GM21515 (cell line): ENCODE data around the gene RPL7A.
"Not testable (repeated sequence)": the region's sequence is repeated elsewhere in the genome, so short reads cannot be mapped to it uniquely, and the experiment has no call there.

Experiments used
- ATAC-seq: cut with Tn5 transposase; IDR thresholded peaks from one replicate; pipeline ENCODE4 v1.9.1; 2021; ENCODE audit not compliant: unreplicated experiment

The RPL7A gene

DNA sequence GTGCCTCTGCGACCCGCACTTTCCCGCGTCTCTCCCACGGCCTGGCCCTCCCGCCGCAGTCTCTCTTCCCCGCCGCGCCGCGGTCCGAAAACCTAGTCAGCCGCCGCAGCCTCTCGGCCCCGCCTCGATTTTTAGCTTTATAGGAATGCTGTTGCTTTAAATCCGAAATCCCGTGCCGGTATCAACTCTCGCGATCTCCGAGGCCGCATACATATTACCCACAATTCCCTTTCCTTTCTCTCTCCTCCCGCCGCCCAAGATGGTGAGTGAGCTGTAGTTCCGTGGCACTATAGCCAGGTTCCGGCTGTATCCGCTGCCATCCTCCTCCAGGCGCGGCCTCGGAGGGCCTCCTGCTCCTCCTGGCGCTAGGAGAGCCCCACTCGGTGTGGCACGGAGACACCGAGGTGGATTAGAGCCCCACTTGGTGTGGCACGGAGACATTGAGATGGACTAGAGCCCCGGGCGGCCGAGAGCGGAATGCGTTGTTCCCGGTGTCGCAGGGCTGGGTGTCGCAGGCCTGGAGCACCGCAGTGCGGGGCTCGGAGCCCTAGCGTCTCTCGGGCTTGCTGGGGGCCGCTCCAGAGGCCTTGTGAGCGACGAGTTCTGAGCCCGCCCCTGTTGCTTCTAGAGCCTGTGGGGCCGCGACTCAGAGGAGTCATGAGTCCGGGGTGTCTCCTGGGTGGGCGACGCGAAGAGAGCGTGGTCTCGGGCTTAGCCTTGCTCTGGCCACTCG lies at the start of gene RPL7A, which contains the start of gene MED22:
RPL7A (plus strand) TSS at position 234 of the 733 bp plus-strand sequence; CDS start at position 260, 26 bp downstream.
MED22 (minus strand) TSS at position 147 of the 733 bp plus-strand sequence. CDS start 1,469 bp downstream, outside the sequence.
- ATAC-seq: peak; percentile 59

DNA sequence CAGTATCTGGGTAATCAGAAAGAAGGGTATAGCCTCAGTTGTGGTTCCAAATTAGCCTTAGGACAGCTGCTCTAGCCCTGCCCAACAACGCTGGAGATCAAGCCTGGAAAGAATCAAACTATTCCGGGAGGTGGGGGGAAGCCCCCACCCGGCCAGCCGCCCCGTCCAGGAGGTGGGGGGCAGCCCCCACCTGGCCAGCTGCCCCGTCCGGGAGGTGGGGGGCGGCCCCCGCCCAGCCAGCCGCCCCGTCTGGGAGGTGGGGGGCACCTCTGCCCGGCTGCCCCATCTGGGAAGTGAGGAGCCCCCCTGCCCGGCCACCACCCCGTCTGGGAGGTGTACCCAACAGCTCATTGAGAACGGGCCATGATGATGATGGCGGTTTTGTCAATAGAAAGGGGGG lies 48.0 kb upstream of the RPL7A start:
- not testable (repeated sequence) for ATAC-seq

DNA sequence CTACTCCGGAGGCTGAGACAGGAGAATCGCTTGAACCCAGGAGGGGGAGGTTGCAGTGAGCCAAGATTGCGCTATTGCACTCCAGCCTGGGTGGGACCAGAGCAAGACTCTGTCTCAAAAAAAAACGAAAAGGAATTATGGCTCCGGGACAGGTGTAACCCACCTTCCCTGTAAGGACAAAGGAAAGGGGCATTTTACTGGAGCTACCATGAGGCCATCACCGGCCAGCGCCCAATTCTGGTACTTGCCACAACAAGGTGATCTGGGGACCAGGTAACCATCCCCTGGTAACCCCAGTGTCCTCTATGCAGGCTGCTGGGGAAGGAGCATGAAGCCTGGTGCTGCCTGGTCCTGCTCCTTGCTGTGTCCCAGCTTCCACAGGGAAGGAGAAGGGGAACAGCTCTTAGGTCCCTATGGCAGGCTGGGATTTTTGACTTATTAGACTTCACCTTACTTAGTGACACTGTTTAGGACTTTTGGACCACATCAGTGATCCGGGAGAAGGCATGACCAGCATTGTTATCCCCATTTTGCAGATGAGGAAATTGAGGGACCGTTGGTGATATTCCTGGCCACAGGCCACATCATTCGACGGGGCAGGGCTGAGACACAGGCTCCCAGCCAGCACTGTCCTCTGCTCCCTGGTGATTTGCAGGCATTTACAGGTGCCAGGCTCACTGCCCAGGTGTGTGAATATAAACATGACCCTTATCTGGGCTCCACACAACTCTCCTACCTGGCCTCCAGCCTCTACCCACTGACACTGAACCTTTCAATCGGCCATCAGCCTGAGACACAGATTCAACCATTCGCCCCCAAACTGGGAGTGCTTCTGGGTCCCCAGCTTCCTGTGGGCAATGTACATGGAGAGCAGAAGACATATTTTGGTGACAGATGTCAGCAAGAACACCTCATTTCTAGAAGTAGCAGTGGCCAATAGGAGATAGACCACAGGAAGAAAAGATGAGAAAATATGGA lies 46.5 kb upstream of the RPL7A start:
- ATAC-seq: no peak

DNA sequence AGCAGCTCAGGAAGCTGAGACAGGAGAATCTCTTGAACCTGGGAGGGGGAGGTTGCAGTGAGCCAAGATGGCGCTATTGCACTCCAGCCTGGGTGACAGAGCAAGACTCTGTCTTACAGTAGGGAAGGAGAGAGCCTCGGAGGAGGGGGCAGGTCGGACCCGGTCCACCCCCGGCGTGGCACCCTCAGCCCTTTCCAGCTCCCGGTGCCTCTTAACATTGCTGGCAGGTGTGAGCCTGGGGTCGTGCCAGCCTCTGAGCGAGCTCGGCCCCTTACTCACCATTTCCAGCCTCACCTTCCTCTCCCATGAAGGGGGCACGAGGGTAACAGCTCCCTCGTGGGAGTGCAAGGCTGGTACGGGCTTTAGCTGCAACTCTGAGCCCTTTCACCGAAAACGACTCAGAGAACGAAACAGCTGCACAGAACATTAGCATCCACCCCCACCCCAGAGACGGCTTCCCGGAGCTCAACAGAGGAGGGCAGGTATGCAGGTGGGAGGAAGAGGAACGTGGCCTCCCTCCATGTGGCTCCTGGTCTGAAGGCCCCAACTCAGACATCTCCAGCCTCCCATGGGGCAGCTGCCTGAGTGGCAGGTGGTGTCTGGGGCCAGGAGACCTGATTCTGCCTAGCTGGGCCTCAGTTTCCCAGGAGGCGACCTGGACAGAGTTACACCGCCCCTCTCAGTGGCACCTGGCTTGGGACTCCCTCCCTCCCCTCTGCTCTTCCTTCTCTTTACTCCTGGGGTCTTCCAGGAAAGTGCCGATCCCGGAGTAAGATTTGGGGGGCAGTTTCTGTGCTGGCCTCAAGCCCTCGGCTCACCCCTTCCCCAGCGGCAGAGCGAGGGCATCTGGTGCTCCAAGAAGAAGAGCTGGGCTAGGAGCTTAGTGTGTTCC lies 44.5 kb upstream of the RPL7A start:
- ATAC-seq: no peak

DNA sequence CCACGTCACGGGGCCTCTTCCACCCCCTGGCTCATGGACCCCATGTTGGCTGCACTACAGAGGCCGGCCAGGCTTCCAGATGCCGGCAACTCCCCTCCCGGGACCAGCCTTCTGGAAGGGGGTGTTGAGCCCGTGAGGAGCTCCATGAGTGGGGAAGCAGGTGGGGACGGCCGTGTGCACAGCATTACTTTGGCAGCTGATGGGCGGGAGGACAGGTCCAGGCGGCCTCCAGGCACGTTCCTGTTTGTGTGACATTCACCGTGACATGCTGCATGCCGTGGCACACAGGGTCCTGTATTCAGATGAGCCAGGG lies 43.9 kb upstream of the RPL7A start:
- ATAC-seq: no peak

DNA sequence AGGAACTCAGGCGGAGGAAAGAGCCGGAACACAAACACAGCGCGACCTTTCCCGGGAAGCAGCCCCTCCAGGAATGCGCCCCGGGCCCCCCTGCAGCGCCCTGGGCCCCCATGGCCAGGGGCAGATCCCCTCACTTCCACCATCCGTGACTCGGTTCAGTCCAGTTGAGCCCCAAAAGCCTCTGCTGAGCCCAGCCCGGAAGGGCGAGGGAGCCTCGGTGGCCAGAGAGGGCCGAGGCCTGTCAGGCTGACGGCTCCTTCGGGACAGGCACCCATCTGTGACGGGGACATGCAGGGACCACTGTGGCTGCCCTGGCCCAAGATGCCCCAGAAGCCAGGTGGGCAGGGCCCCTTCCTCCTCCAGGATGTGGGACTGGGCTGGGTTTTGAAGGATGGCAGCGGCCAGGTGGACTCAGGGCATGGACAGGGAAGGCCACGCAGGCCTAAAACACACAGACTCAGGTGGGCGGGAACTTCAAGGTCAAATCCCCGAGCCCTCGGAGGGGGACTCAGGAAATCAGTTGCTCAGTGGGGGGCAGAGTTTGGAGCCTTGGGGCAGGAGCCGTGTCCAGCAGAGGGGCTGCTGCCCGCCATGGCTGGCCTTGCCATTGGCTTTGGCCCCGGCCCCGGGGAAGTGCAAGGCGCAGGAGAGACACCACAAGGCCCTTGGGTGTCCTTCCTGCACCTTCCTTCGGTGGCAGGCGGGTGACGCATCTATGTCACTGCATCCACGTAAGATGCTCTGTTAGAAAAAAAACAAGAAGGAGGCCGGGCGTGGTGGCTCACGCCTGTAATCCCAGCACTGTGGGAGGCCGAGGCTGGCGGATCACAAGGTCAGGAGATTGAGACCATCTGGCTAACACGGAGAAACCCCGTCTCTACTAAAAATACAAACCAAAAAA lies 43.3 kb upstream of the RPL7A start:
- no peak for ATAC-seq

DNA sequence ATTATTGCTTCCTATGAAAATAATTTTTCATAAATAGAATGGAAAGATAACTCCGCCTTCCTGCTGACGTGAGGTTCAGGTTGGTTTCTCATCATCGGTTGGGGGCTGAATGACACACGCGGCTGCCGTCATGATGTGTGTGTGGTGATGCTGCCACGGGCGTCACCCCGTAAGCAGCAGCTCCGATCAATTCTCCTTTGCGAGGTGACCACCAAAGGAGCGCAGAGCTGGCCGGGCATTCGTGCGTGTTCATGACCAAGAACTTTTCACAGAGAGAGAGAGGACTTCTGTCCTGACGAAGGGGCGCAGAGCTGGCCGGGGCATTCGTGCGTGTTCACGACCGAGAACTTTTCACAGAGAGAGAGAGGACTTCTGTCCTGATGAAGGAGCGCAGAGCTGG lies 42.3 kb upstream of the RPL7A start:
- ATAC-seq: no peak

DNA sequence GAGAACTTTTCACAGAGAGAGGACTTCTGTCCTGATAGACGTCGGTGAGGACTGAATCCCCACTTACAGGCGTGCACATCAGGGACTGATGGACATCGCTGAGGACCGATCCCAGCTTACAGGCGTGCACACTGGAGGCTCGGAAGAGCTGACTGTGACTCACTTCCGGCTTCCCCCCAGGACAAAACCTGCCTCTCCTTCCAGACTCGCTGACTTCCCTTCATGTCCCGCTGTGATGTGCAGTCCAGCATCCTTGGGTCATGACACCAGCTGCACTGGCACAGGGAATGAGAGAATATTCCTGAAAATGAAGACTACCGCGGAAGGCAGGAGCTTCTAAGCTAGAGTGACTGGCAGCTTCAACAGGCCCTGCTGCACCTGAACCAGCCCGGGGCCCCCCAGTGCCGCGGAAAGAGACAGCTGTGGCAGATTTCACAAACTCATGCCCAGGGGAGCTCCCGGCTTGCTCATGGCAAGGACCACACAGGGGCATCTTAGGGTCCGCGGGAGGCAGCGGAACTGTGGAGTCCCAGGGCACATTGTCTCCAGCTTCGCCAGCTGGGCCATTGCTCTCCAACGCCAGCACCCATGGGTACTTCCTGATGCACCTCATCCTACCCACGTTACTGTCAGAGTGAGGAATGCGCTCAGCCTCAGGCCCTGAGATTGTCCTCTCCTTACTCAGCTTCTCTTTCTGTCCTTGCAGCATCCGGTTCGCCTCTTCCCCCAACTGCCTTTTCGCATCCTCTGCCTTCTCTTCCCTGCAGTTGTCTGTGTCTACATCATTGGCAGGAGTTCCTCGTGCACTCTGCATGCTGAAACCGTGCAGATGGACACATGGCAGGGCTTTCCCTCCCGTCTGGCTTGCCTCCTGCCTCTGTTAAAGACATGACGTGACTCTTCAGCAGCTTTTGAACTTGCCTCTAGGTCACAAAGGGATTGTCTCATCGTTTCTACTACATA lies 41.5 kb upstream of the RPL7A start:
- no peak for ATAC-seq

DNA sequence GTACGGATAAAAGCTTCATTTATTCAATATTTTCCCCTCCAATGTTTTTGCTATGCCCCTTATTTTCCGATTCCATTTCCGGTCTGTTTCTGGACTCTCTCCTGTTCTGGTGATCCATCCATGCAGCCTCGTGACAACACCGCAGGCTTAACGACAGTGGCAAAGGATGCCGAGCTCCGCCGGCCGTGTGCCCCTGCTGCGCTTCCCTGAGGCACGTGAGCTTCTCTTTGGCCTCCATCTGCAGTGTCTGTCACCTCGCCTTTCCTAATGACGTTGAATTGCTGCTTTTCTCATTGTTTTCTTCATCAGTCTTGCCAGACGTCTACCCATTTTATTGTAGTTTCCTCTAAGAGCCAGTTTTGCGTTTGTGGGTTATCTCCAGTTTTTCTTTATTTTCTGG lies 40.7 kb upstream of the RPL7A start:
- no peak for ATAC-seq

DNA sequence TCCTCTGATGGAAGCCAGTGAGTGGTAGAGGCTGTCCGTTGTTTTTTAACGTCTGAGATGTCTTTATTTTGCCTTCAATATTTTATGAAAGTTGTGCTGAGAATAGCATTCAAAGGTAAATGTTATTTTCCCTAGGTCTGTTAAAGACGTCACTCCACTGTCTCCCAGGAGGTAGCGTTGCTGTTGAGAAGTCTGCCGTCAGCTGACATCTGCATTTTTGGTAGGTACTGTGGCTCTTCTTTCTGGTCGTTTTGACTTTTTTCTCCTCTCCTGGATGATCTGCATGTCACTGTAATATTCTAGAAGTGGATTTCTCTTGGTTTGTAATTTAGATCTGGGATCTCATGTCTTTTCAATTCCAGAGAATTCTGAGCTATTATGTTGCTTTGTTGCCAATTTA lies 38.4 kb upstream of the RPL7A start:
- no peak for ATAC-seq

DNA sequence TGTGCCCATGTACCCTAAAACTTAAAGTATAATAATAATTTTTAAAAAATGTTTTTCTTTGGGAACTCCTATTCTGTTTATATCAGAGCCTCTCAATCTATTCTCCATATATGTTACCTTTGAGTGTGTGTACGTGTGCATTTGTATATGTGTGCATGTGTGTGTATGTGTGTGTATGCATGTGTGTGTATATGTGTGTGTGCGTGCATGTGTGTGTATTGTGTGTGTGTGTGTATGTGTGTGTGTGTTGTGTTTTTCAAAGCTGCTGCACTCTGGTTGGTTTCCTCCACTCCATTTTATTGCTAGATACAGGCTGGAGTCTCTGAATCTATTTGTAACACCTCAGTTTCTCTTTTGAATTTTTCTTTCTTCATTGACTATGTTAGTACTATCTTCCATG lies 32.0 kb upstream of the RPL7A start:
- ATAC-seq: no peak

DNA sequence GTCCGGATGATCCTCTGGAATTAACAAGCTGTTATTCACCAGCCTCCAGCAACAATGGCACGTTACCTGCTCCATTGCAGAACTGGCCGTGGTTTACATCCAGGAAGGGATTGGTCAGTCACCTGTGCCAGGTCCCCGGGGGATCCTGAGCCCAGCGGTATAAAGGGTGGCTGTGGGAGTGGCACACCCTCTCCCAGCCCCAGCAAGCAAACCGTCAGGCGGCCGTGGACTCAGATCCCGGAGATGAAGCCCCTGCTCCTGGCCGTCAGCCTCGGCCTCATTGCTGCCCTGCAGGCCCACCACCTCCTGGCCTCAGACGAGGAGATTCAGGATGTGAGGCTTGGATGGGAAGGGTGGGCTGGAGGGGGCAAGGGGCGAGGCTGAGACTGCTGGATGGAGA lies 30.5 kb upstream of the RPL7A start:
- ATAC-seq: not testable (repeated sequence)

DNA sequence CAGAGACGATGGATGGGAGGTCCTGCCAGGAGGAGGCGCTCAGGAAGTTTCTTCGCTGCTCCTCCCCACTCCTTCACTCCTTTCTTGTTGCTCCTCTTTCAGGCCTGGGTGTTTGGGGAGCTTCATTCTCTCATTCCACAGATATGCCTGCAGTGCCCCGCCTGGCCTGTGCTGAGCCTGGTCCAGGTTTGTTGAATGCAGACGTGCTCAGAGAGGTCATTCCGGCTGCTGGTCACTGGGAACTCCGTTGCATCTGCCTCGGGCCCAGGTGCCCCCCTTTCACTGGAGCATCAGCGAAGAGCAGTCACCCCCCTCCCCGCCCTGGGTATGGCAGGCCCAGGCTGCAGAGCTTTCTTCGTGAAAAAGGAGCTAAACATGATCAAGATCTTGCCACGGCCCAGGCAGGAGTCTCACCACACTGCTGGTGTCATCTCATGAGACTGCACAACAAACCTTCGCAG lies 27.6 kb upstream of the RPL7A start:
- no peak for ATAC-seq

DNA sequence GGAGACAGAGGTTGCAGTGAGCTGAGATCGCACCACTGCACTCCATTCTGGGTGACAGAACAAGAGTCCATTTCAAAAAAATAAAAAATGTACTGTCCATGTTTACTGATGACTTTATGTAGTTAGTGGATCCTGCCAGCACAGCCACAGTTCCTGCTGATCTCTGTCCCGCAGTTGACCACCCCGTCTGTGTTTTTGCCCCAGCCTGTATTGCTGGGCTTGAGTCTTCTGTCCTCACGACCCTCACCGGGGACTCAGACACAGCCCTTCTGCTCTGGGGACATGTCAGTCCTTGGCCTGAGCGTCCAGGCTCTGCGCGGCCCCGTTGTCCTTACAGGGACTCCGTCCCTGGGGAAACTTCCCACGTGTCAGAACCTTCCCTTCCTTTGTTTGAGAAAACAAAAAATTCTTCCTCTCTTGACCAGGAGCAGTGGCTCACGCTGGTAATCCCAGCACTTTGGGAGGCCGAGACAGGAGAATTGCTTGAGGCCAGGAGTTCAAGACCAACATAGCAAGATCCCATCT lies 26.5 kb upstream of the RPL7A start:
- no peak for ATAC-seq

DNA sequence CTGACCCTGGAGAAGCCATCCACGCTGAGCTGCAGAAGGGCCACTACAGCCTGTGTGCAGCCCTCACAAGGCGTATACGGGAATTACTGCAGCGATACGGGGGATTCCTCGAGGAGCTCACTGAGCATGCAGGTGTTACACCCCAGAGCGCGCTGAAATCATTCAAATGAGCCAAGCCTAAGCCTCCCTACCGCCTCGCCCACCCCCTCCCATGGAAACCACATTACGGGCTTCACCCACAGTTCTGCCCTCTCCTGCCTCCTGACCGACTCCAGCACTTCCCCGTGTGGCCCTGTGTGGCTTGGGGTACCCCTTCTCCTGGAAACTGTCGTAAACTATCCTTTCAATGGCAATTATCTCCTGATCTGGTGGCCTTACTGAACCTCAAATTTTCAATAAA lies 25.3 kb upstream of the RPL7A start:
- ATAC-seq: no peak

DNA sequence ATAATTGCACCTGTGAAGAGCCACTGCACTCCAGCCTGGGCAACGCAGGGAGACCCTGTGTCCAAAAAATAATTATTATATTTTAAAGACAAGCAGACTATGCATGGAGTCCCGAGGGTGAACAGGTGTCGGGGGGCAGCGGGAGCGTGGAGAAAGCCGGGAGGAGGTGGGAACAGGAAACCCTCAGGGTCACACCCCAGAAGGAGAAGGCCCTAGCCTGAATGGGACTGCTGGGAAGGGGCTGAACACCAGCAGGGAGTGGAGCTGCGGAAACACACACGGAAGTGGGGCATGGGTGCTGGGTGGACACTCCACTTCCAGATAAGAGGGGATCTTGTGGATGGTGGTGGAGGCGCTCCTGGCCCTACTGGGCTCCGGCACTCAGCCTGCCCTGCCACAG lies 24.8 kb upstream of the RPL7A start:
- no peak for ATAC-seq

DNA sequence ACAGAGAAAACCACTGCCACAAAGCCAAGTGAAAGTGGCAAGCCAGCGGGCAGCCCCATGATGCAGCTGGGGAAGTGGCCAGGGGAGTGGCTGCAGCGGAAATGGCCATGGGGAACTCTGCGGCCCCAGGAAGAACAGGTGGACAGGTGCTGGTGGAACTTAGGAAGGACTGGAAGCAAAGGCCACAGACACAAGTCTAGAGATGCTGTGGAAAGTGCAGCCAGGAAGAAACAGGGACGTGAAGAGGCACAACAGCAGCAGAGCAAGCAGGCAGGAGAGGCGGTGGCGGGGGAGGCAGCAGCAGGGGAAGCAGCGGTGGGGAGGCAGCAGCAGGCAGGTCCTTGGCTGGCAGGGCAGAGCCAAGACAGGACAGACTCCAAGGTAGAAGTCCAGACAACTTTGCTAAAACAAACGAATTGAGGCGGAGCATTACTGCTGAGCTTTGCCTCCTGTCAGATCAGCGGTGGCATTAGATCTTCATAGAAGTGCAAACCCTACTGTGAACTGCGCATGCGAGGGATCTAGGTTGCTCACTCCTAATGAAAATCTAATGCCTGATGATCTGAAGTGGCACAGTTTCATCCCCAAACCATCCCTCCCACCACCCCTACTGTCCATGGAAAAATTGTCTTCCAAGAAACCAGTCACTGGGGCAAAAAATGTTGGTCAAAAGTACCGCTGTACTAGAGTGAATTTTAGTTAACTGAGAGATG lies 23.9 kb upstream of the RPL7A start:
- ATAC-seq: no peak

DNA sequence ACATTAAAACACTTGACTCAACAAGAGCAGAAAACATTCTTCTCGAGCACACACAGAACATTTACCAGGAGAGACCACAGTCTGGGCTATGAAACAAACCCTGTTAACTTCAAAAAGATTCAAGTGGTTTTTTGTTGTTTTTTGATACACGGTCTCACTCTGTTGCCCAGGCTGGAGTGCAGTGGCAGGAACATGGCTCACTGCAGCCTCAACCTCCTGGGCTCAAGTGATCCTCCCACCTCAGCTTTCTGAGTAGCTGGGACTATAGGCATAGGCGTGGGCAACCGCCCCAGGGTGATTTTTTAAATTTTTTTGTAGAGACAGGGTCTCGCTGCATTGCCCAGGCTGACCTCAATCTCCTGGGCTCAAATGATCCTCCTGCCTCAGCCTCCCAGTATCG lies 21.0 kb upstream of the RPL7A start:
- ATAC-seq: not testable (repeated sequence)
